ENCODE results near the gene RIT2. TPM values are rescaled to one million over a fixed set of nuclear protein-coding genes. Genes with fewer than 3 reads are reported as not detected.

RIT2 gene
- total RNA-seq, 1 experiment from 2014 or later: not detected

GRCh38 chr18:43029414-43029813 is 86.1 kb downstream of the RIT2 start:
- ChIA-PET CTCF (no interaction called here), POLR2A (no interaction called here)
- no peaks in the 10 kb centered on the region for H3K36me3 ChIP-seq (ENCODE audit: control insufficient read depth, insufficient read depth, low read length)
- intact Hi-C loops (cut with micrococcal nuclease; ENCODE audit: unreplicated experiment): no loop called here
- no peaks in the 10 kb centered on the region for H3K27me3 ChIP-seq (replicated peaks; ENCODE audit: control insufficient read depth, insufficient read depth, low read length)
- DNase-seq: no peak
- Mint-ChIP-seq H3K36me3 (ENCODE audit: insufficient read depth, unreplicated experiment) (peaks cover 2% of the 10 kb centered on the region), H3K27me3 (ENCODE audit: insufficient read depth, unreplicated experiment) (no peaks in the 10 kb centered on the region), H3K4me1 (ENCODE audit: low read depth, unreplicated experiment) (peaks cover 3% of the 10 kb centered on the region), H3K4me3 (ENCODE audit: unreplicated experiment) (no peak overlapping the region), H3K27ac (ENCODE audit: unreplicated experiment) (no peak overlapping the region), H3K9me3 (ENCODE audit: unreplicated experiment) (peaks cover 4% of the 10 kb centered on the region)
- H3K9me3 ChIP-seq: no peaks in the 10 kb centered on the region
- H3K4me3 ChIP-seq (ENCODE audit: low read depth, low read length): no peak overlapping the region
- peaks cover 4% of the 10 kb centered on the region; the same call in 1 of the 2 replicates for H3K4me1 ChIP-seq
- no peak for TF ChIP-seq CTCF (IDR thresholded peaks at IDR 0.05; ENCODE audit: insufficient read depth in 1 of 2, low read depth in 1 of 2, low read length in 1 of 2, severe bottlenecking in 1 of 2, unreplicated experiment in 1 of 2)
- BruUV-seq (replicated peaks): no TSS peak

GRCh38 chr18:43022874-43023273 is 92.6 kb downstream of the RIT2 start:
- no peak overlapping the region for H3K4me3 Mint-ChIP-seq (ENCODE audit: unreplicated experiment)
- no peaks in the 10 kb centered on the region for H3K9me3 Mint-ChIP-seq (ENCODE audit: unreplicated experiment)
- CTCF ChIA-PET: no interaction called here

GRCh38 chr18:43017622-43018021 is 97.9 kb downstream of the RIT2 start:
- POLR2A ChIA-PET: no interaction called here
- TF ChIP-seq CTCF (IDR thresholded peaks at IDR 0.05; ENCODE audit: insufficient read depth in 1 of 2, low read depth in 1 of 2, low read length in 1 of 2, severe bottlenecking in 1 of 2, unreplicated experiment in 1 of 2): no peak

More at GRCh38 chr18:43022874-43023273, 92.6 kb downstream of the RIT2 start:
- no peak for DNase-seq
- Mint-ChIP-seq H3K4me1 (ENCODE audit: low read depth, unreplicated experiment) (no peaks in the 10 kb centered on the region), H3K36me3 (ENCODE audit: insufficient read depth, unreplicated experiment) (no peaks in the 10 kb centered on the region), H3K27me3 (ENCODE audit: insufficient read depth, unreplicated experiment) (no peaks in the 10 kb centered on the region), H3K27ac (ENCODE audit: unreplicated experiment) (no peak overlapping the region)
- intact Hi-C loops (cut with micrococcal nuclease; ENCODE audit: unreplicated experiment): no loop called here
- no TSS peak for BruUV-seq (replicated peaks)
- Histone ChIP-seq H3K4me3 (ENCODE audit: low read depth, low read length) (no peak overlapping the region), H3K9me3 (no peaks in the 10 kb centered on the region), H3K4me1 (no peaks in the 10 kb centered on the region), H3K27me3 (replicated peaks; ENCODE audit: control insufficient read depth, insufficient read depth, low read length) (no peaks in the 10 kb centered on the region), H3K36me3 (ENCODE audit: control insufficient read depth, insufficient read depth, low read length) (no peaks in the 10 kb centered on the region)
- POLR2A ChIA-PET: no interaction called here
- TF ChIP-seq CTCF (IDR thresholded peaks at IDR 0.05; ENCODE audit: insufficient read depth in 1 of 2, low read depth in 1 of 2, low read length in 1 of 2, severe bottlenecking in 1 of 2, unreplicated experiment in 1 of 2): no peak

More at GRCh38 chr18:43017622-43018021, 97.9 kb downstream of the RIT2 start:
- Mint-ChIP-seq H3K27ac (ENCODE audit: unreplicated experiment) (no peak overlapping the region), H3K27me3 (ENCODE audit: insufficient read depth, unreplicated experiment) (no peaks in the 10 kb centered on the region), H3K9me3 (ENCODE audit: unreplicated experiment) (no peaks in the 10 kb centered on the region), H3K4me3 (ENCODE audit: unreplicated experiment) (no peak overlapping the region), H3K4me1 (ENCODE audit: low read depth, unreplicated experiment) (no peaks in the 10 kb centered on the region), H3K36me3 (ENCODE audit: insufficient read depth, unreplicated experiment) (no peaks in the 10 kb centered on the region)
- H3K36me3 ChIP-seq (ENCODE audit: control insufficient read depth, insufficient read depth, low read length): no peaks in the 10 kb centered on the region
- CTCF ChIA-PET: no interaction called here
- BruUV-seq (replicated peaks): no TSS peak
- intact Hi-C loops (cut with micrococcal nuclease; ENCODE audit: unreplicated experiment): no loop called here
- H3K4me1 ChIP-seq: no peaks in the 10 kb centered on the region
- H3K27me3 ChIP-seq (replicated peaks; ENCODE audit: control insufficient read depth, insufficient read depth, low read length): no peaks in the 10 kb centered on the region
- H3K4me3 ChIP-seq (ENCODE audit: low read depth, low read length): no peak overlapping the region
- DNase-seq: no peak
- no peaks in the 10 kb centered on the region for H3K9me3 ChIP-seq
